Sigmoid colon (tissue), 3 donors: Measurements from ENCODE around the gene BEND6.

Experiments
- CTCF ChIP-seq, 4 experiments: fragments of 450-650 bp in 3 of 4; fragments of 200-600 bp in 1 of 4; IDR thresholded peaks; one replicate each; pipeline ENCODE4 v1.5.1; 2016 to 2019; ENCODE audit warnings: antibody characterized with exemption in 4 of 4, mild to moderate bottlenecking in 3 of 4, moderate library complexity in 2 of 4
- POLR2A ChIP-seq, 2 donors: fragments of 450-650 bp; IDR thresholded peaks; one replicate each; pipeline ENCODE4 v1.6.1; 2016; ENCODE audit warnings: antibody characterized with exemption in 2 of 2, mild to moderate bottlenecking in 2 of 2, moderate library complexity in 2 of 2

- no peak for TF ChIP-seq CTCF (IDR thresholded peaks at IDR 0.05)
- no peak for TF ChIP-seq POLR2A (IDR thresholded peaks at IDR 0.05)
Observed at GRCh38 chr6:56954403-56955170, at the start of gene BEND6.
